Urothelium cell line (cell line): ENCODE results near the gene MORN1.
"Not testable (repeated sequence)": the region's sequence is repeated elsewhere in the genome, so short reads cannot be mapped to it uniquely, and the experiment has no call there.

ENCODE experiments used
- DNase-seq: peaks from one replicate; pipeline ENCODE4 v3.0.0; 2011; ENCODE audit warnings: low spot score, mixed read lengths
- FAIRE-seq: peaks from 2 replicates; lab custom pipeline; 2011; peaks lifted over from hg19 to GRCh38; lab: Jason Lieb, UNC

MORN1 gene

DNA sequence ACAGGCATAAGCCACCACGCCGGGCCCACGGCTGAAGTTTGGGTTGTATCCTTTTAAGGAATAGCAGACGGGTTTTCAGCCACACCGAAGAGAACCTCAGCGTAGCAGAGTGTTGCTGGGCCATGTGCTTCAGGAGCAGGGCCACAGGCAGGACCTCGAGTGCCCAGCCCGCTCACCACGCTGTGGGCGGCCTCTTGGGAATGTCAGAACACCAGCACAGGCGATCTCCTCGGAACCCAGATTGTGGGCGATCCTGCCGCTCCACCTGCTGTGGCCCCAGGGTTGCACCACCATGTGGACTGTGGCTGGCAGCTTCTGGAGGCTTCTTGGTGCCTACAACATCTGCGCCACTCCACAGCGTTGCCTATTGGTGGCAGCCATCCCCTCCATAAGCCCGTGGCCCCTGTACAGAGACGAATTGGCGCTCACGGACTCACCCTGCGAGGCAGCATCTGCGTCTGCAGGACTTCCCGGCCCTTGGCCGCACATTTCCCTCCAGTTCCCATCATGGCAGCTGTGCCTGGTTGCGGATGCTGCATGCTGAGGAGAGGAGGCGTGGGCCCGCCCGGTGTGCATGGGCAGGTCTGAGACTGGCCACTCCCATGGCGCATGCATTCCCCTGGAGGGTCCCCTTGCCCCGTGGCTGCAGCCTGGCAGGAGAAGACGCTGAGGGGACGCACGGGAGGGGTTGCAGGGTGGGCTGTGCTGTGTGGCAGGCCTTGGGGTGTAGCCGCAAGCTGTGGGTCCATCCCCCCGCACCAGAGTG, 93.9 kb downstream of the MORN1 start:
- DNase-seq (no peak), FAIRE-seq (no peak)

DNA sequence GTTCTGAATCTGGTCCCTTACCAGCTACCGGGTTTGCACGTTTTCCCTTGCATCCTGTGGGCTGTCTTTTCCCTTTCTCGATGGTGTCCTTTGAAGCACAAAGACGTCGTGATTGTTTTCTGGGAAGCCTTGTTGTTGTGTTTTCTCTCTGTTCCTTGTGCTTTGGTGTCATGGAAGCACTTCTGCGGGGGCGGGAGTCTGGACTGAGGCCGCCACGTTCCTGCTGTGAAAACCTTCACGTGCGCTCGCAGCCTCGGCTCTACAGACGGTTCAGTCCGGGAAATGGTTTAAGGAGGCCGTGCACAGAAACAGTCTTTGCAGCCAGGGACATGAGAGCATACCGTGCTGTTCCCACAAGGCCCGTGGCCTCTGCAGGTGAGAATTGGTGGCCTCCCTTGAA, 94.7 kb downstream of the MORN1 start:
- DNase-seq = no peak
- no peak for FAIRE-seq

DNA sequence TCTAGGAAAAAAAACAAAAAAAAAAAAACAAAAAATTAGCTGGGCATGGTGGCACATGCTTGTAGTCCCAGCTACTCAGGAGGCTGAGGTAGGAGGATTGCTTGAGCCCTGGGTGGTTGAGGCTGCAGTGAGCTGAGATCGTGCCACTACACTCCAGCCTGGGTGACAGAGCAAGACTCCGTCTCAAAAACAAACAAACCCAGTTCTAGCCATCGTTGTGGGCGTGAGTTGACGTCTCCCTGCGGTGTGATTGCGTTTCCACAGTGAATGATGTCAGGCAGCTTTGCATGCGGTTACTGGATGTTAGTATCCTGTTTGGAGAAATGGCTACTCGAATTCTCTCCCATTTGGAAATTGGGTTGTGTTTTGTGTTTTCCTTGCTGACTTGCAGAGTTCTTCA, 95.1 kb downstream of the MORN1 start:
- not testable (repeated sequence) for DNase-seq, FAIRE-seq

DNA sequence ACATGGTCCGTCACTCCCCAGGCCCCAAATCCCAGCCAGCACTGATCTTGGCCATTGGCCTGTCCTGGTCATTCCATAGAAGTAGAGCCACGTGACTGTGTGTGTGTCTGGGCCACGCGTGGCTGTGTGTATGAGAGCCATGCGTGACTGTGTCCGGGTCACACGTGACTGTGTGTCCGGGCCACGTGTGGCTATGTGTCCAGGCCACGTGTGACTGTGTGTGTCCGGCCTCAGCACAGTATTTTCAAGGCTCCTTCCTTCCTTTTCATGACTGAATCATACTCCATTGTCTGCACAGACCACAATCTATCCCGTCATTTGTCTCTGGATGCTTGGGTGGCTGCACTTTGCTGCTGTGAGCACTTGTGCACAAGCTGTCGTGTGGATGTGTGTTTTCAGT, 95.8 kb downstream of the MORN1 start:
- DNase-seq (no peak), FAIRE-seq (no peak)

DNA sequence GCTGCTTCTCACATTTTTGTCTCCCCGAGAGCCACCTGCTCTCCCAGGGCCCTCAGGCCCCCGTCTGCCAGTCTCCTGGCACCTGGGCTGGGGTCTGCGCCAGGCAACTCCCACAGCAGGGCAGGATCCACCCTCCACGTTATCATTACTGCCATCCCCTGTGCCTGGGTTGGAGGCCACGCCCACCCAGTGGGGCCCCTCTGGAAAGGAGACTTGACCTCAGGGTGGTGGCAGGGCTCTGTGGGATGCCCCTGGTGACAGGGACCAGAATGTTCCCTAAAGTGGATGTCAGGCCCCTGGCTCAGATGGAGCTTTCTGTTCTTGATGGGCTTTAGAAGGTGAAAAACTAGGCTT, 96.7 kb downstream of the MORN1 start:
- no peak for DNase-seq
- no peak for FAIRE-seq

DNA sequence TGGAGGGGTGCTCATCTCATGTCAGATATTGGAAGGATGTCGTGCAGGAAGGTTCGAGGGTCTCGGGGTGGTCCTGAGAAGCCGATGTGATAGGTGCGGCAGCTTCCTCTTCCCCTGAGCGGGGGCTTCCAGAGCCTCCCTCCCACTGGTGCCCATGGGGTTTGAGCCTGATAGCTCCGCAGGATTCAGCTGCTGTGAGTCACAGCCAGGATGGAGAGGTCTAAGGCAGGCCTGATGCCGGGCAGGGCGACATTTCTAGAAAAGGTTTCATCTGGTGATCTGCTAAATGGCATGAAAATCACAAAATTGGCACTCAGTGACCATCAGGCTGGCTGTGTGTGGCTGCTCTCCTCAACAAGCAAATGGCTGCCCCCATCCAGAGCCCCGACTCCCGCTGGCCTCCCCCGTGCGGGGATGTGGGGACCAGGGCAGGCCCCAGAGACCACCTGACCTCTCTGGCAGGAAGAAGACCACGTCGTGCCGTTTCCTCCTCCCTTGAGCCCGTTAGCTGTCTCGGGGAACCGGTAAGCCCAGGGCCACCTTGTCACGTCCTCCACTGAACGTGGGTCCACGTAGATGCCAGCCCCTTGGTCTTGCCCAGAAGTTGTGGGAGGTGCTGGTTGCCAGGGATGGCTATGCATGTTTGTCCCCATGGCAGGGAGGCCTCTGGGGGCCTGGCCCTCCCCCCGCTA, 97.2 kb downstream of the MORN1 start:
- FAIRE-seq = no peak
- no peak for DNase-seq

DNA sequence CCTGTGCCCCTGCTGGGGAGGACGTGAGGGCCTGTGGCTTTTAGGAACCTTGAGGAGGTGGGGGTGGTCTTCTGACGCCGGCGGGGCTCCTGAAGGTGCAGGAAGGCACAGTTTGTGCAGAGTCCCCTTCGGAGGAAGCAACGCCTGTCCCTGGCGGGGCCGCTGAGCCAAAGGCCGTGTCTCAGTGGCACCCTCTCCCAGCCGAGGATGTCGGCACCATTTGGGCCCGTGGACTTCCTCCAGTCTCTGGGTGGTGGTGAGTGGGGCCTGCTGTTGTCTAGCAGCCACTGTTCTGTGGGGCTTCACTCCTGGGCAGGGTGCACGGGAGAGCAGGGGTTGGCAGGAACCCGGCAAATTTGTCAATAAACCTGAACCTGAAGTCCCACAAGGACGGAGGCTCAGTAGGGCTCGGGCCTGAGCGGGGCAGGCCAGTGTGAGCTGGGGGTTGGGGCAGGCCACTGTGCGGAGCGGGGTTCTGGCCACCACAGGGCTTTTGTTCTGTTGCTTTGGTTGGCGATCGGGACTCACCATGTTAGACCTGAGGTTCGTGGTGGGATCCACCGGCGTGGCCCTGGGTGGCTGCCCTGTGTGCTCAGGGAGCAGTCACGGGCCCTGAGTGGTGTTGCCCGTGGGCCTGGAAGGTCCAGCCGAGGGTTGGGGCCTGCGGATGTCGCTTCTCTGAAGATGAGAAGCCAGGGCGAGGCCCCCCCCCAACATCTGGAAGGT, 98.5 kb downstream of the MORN1 start:
- FAIRE-seq (no peak), DNase-seq (no peak)

DNA sequence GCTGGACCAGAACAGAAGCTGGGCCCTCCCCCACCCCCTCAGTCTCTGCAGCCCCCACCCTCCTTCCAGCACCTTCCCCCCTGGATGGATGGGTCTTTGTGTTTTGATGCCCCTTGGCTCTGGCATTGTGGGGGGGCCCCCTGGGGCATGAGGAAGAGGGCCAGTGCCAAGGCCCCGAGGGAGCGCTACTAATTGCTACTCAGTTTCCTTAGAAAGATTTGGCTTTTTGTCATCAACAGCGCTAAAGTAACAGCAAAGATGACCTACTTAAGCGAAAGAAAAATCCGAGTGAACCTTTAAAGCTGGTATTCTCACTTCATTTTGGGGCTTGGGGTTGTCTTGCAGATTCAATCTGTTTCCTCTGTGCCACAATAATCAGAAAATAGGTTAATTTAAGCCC, 99.8 kb downstream of the MORN1 start:
- no peak for DNase-seq
- no peak for FAIRE-seq

DNA sequence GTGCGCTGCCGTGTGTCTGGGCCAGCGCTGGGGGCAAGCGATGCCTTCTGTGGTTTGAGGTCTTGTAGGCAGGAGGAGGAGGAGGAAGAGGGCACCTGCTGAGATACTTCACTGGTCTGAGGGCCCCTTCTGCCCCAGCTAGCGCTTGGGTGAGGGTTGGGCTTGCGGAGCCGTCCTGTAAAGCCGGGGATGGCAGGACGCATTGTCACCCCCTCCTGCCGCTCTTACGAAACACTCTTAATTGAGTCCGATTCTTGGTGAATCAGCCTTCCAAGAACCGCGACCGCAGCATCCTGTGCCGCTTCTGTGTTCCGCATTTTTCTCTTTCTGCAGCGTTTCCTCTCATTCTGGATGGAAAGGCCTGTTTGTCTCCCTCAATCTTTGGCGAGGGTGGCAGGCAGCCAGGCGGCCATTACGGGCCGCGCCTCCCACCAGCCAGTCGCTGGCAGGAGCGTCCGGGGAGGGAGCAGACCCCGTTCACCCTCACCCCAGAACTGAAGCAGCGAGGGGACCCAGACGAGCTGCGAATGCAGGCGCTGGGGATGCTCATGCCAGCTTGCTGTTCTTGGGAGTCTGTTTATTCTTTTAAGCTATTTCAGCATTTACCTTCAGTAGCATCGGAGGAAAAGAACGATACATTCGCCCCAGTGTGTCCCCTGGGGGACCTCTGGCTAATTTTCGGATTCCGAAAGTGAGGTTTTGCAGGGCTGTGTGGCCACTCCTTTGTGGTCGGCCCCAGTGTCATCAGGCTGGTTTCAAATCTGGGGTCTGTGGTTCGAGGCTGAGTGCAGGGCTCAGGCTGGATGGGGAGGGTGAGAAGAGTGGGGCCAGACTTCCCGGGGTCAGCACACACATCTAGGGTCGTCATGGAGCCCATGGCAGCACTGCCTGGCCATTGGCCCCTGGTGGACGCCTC, 100.5 kb downstream of the MORN1 start:
- peak; percentile 87 for DNase-seq
- peak; percentile 23 for FAIRE-seq

DNA sequence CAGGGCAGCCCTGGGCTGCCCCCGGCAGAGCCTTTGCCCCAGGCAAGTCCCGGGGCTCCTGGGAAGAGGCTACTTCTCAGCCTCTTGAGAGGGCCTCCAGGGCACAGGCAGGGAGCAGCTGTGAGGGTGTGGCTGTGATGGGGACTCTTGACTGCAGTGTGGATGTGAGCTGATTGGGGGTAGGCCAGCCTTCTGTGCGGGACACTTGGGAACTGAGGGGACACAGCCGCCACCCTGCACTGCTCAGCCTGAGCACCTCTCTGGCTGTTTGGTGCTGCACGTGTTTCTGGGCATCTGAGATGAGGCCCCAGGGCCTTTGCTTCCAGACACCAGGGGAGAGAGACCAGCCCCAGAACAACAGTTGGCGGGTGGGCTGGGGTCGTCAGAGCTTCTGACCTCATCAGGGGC, 101.2 kb downstream of the MORN1 start:
- FAIRE-seq (no peak), DNase-seq (peak; percentile 12)

DNA sequence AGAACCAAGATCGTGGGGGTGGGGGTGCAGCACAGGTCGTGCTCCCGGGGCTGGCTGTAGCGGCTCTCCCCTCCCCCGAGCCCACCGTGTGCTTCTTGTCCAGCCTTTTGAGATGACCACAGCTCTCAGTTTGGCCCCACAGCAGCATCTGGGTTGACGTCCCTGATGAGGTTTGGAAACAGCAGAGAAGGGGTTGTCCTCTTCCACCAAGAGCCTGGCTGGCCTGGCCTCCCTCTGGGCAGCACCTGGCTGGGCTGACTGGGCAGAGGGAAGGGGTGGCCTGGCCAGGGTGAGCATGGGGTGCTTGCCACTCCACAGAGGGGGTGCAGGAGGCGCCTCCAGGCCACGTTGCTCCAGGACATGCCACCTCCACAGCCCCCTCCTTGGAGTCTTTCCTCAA, 101.7 kb downstream of the MORN1 start:
- FAIRE-seq (no peak), DNase-seq (no peak)

DNA sequence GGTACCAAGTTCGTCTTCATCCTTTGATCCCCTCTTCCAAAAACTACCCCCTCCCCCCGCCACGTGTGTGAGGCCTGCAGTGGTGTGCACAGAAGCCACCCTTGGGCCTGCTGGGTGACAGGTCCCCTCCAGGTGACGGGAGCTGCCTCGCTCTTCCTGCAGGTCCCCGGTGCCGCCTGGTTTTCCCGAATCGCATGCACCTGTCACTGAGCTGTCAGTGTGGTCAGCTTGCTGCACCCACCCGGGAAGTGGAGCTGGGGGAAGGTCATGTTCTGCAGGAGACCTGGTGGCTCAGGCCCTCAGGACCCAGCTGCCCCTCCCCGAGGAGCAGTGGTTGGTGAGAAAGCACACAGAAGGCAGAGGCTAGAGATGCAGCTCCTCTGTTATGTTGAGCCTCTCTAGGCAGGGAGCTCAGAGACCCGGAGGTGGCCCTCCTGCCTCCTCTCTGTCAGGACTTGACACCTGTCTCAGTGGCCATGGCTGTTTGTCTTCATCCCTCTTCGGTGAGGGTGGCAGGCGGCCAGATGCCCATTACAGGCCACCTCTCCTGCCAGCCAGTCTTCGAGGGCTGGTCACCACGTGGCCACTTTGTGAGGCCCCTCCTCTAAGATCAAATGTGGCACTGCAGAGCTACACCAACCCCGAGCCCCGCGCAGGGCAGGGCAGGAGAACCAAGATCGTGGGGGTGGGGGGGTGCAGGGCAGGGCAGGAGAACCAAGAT, 102.4 kb downstream of the MORN1 start:
- FAIRE-seq = no peak
- DNase-seq = no peak

DNA sequence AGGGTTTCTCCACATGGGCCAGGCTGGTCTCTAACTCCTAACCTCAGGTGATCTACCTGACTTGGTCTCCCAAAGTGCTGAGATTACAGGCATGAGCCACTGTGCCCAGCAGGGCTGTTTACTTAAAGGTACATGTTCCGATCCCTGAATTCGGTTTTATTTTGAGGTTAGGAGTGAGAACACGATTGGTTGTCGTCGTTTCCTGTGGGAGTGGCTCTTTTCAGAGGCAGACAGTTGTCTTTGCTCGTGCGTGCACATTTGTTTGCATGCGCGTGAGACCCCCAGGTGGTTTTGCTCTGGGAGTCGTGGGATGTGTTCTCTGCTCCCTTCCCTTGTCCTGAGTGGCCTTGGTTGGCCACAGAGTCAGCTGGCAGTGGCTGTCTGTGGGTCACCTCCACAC, 103.0 kb downstream of the MORN1 start:
- FAIRE-seq = no peak

DNA sequence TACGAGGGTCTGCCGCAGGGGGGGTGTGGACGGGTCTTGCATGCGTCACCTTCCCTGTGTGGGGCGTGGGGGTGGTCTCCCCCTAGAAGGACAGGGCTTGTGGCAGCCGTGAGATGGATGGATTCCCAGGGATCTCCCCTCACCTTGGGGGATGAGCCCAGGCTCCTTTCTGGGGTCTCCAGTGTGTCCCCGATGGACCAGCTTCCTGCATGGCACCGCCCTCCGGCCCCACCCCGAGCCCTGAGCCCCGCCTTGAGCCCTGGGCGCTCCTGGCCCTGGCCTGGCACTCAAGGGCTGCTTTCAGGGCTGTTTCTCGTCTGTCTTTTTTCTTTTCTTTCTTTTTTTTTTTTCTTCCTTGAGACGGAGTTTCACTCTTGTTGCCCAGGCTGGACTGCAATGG, 103.7 kb downstream of the MORN1 start:
- FAIRE-seq (no peak), DNase-seq (no peak)

More for the DNA sequence above, 103.0 kb downstream of the MORN1 start:
- no peak for DNase-seq

DNA sequence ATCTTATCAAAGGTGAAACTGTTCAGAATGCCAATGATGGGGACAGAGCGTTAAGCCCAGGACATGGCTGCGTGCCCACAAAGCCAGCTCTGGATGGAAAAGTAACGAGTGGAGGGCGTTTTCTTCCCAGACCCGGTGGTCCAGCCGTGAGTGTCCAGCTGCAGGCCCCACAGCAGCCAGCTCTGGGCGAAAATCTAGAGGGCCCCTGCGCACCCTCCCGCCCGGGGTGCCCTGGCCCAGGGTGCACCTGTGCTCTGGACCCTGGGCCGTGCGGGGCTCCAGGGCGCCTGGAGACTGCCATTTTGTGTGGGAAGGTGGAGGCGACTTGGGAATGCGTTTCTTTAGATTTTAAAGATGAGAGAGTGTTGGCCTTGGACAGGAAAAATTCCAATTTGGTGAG, 104.4 kb downstream of the MORN1 start:
- FAIRE-seq (no peak), DNase-seq (no peak)

DNA sequence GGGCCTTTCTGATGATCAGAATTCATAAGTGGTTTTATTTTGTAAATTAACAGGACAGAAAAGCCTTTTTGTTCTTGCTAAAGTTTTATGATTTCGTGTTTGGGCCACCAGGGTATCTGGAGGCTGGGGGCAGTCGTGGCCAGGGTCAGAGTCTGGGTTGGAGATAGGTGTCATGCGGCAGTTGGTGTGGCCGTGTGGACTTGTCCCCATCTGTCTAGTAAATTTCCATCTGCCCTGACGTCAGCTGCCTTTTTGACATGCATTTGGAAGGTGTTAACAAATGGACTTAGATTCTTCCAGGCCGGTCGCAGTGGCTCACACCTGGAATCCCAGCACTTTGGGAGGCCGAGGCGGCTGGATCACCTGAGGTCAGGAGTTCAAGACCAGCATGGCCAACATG, 106.4 kb downstream of the MORN1 start:
- no peak for DNase-seq
- no peak for FAIRE-seq

DNA sequence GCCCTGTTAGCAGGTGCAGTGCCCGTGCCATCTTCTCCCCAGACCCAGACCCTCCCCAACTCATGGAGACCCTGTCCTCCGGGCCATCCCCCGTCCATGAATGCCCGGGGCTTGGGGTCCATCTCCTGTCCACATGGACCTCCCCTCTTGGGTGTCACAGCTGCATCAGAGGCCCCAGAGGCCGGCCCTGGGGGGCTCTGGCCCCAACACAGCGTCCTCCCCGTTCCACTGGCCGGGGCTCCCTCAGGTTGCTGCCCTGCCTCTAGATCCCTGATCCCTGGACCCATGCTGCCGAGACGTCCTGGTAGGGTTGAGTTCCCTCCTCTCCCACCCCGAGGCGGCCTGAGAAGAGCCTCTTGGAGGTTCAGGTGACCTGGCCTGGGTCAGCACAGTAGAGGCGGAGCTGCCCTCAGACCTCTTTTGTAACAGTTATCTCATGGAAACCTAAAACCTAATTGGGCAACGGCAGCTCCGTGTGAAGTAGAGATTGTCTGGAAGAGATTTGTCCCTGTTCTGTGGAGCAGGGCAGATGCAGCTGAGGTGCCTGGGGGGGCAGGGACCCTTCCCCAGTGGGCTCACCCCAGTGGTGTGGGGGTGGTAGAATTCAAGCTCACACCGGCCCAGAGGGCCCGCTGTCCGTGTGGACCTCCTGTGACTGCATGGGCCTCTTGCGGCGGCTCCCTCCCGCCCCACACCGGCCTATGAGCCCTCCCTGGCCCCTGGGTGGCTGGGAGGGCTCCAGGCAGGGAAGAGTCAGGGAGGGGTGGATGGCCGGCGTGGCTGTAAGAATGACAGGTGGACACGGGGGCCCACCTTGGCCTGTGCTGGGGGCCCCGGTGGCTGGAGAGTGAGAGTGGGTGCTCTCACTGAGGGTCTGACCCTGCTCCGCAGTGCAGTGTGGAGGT, 107.1 kb downstream of the MORN1 start:
- no peak for DNase-seq
- no peak for FAIRE-seq

DNA sequence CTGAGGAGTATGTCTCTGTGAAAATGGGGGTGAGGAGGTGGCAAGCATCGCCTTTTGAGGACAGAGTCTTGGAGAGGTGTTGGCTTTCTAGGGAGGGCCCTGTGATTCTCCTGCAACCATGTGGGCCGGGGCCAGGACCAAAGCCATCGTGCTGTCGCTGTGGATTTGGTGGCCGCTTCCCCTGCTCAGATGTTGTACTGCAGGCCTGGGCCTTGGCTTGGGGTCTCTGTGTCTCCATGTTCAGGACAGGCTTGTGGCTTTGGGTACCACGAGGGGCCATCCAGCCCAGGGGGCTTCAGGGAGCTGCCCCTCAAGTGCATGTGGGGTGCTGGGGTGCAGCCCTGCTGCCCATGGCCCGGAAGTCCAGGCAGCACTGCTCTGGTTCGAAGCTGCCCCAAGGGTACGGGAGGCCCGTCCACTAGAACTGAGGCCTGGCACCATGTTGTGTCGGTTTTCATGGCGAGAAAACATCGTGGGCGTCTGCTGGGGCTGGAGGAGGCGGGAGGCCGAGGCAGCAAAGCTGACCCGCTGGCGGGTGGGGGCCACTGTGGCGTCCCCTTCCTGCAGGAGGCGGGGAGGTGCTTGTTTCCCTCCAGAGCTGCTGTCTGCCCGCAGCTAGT, 107.9 kb downstream of the MORN1 start:
- DNase-seq (no peak), FAIRE-seq (no peak)
